SU-DHL-6 (cell line): ENCODE results near the gene RABL6.

Experiments used
- H2AFZ ChIP-seq: fragments of 200-600 bp; sonication (generic); 2 replicates; pipeline ENCODE4 v1.6.1; 2014; ENCODE audit warnings: low read depth, mild to moderate bottlenecking, moderate library complexity, mixed read lengths, antibody characterized with exemption, low read length; ENCODE audit not compliant: severe bottlenecking
- H3F3A ChIP-seq: fragments of 200-600 bp; shearing (Covaris generic); 2 replicates; pipeline ENCODE4 v1.6.0; 2016; ENCODE audit warnings: antibody characterized with exemption, mild to moderate bottlenecking; ENCODE audit not compliant: insufficient read depth
- H3K27ac ChIP-seq: fragments of 200-600 bp; sonication (generic); 2 replicates; pipeline ENCODE4 v1.5.1; 2016; ENCODE audit warnings: low read depth, mild to moderate bottlenecking, low read length, moderate library complexity, mixed read lengths
- H3K27me3 ChIP-seq: fragments of 200-600 bp; sonication (generic), shearing (Covaris generic); 2 replicates; pipeline ENCODE4 v1.6.0; 2014; ENCODE audit warnings: mild to moderate bottlenecking, low read length
- H3K36me3 ChIP-seq: fragments of 200-600 bp; sonication (generic); 2 replicates; pipeline ENCODE4 v1.6.1; 2014; ENCODE audit warnings: mild to moderate bottlenecking, low read length, mixed read lengths
- H3K4me2 ChIP-seq: fragments of 300-600, 200-600 bp; shearing (Covaris generic), sonication (generic); 2 replicates; pipeline ENCODE4 v1.6.0; 2014; ENCODE audit warnings: low read length, low read depth, mild to moderate bottlenecking; ENCODE audit not compliant: poor library complexity, severe bottlenecking
- H3K4me3 ChIP-seq: fragments of 200-600 bp; sonication (generic); 2 replicates; pipeline ENCODE4 v1.5.1; 2014; ENCODE audit warnings: antibody characterized with exemption, low read length, mild to moderate bottlenecking, mixed read lengths; ENCODE audit not compliant: insufficient read depth, poor library complexity, severe bottlenecking
- H3K79me2 ChIP-seq: fragments of 200-600 bp; sonication (generic); 2 replicates; pipeline ENCODE4 v1.6.1; 2014; ENCODE audit warnings: mild to moderate bottlenecking, low read length, moderate library complexity; ENCODE audit not compliant: insufficient read depth
- H3K9ac ChIP-seq: fragments of 200-600 bp; sonication (generic); 2 replicates; pipeline ENCODE4 v1.7.0; 2014; ENCODE audit warnings: mild to moderate bottlenecking, low read length
- H3K9me2 ChIP-seq: fragments of 200-600 bp; sonication (generic); replicated peaks from 2 replicates; pipeline ENCODE4 v1.6.1; 2014; ENCODE audit warnings: low read length; ENCODE audit not compliant: insufficient read depth
- H3K9me3 ChIP-seq: fragments of 200-600 bp; sonication (generic); 2 replicates; pipeline ENCODE4 v1.6.1; 2014; ENCODE audit warnings: low read length, mixed read lengths; ENCODE audit not compliant: insufficient read depth
- H4K20me1 ChIP-seq: fragments of 200-600 bp; sonication (generic); 2 replicates; pipeline ENCODE4 v1.6.1; 2014; ENCODE audit warnings: low read depth, mild to moderate bottlenecking, antibody characterized with exemption, low read length, moderate library complexity, mixed read lengths
- EZH2phosphoT487 ChIP-seq: fragments of 200-600 bp; sonication (generic), shearing (Covaris generic); conservative IDR thresholded peaks from 2 replicates; pipeline ENCODE4 v1.6.1; 2018; ENCODE audit warnings: mild to moderate bottlenecking, antibody characterized with exemption, low read length, moderate library complexity, mixed read lengths
- TF ChIP-seq, protein P1 (sequence below): fragments of 200-600 bp; sonication (generic); IDR thresholded peaks from one replicate; pipeline ENCODE4 v1.5.1; 2017; ENCODE audit warnings: antibody characterized with exemption, mild to moderate bottlenecking, low read length, moderate library complexity; ENCODE audit not compliant: insufficient read depth, poor library complexity, severe bottlenecking

Gene RABL6

GRCh38 chr9:136853596-136854112 lies 45.9 kb downstream of the RABL6 start:
- H3K36me3 ChIP-seq: no peaks in the 10 kb centered on the region
- H3K27me3 ChIP-seq: no peaks in the 10 kb centered on the region
- H4K20me1 ChIP-seq: no peaks in the 10 kb centered on the region
- H3F3A ChIP-seq: no peaks in the 10 kb centered on the region
- H3K4me3 ChIP-seq: no peak overlapping the region
- no peaks in the 10 kb centered on the region for H3K79me2 ChIP-seq
- no peak overlapping the region for H3K4me2 ChIP-seq
- H3K9ac ChIP-seq: no peak overlapping the region
- H3K27ac ChIP-seq: no peak overlapping the region
- H3K9me2 ChIP-seq: no peaks in the 10 kb centered on the region
- no peak overlapping the region for H2AFZ ChIP-seq
- no peaks in the 10 kb centered on the region for H3K9me3 ChIP-seq
- no peak for TF ChIP-seq EZH2phosphoT487
- TF ChIP-seq, protein P1, sequence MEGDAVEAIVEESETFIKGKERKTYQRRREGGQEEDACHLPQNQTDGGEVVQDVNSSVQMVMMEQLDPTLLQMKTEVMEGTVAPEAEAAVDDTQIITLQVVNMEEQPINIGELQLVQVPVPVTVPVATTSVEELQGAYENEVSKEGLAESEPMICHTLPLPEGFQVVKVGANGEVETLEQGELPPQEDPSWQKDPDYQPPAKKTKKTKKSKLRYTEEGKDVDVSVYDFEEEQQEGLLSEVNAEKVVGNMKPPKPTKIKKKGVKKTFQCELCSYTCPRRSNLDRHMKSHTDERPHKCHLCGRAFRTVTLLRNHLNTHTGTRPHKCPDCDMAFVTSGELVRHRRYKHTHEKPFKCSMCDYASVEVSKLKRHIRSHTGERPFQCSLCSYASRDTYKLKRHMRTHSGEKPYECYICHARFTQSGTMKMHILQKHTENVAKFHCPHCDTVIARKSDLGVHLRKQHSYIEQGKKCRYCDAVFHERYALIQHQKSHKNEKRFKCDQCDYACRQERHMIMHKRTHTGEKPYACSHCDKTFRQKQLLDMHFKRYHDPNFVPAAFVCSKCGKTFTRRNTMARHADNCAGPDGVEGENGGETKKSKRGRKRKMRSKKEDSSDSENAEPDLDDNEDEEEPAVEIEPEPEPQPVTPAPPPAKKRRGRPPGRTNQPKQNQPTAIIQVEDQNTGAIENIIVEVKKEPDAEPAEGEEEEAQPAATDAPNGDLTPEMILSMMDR: no peak

DNA sequence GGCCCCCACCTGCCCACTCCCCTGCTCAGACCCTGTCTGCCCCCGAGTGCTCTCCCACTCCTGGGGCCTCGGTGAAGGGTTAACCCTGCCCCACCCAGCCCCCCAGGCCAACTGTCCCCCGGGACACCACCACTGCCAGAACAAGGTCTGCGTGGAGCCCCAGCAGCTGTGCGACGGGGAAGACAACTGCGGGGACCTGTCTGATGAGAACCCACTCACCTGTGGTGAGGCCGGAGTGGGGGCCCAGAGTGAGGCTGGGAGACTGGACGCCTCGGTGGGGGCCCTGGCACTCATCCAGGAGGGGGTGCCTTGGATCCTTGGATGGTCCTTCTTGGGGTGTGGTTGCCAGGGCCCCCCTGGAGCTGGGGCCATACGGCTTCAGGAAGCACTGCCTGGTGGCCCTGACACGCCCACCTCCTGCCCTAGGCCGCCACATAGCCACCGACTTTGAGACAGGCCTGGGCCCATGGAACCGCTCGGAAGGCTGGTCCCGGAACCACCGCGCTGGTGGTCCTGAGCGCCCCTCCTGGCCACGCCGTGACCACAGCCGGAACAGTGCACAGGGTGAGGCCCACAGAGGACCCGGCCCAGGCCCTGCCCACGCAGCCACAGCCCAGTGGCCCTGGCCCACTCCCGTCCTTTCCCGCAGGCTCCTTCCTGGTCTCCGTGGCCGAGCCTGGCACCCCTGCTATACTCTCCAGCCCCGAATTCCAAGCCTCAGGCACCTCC lies 46.5 kb downstream of the RABL6 start:
- TF ChIP-seq EZH2phosphoT487: no peak
- TF ChIP-seq, protein P1: no peak
- Histone ChIP-seq H3K9ac (no peak overlapping the region), H3K36me3 (no peaks in the 10 kb centered on the region), H3K4me3 (no peak overlapping the region), H2AFZ (no peak overlapping the region), H3K4me2 (no peak overlapping the region), H3K79me2 (no peaks in the 10 kb centered on the region), H4K20me1 (no peaks in the 10 kb centered on the region), H3K9me2 (no peaks in the 10 kb centered on the region), H3K27ac (no peak overlapping the region), H3F3A (no peaks in the 10 kb centered on the region), H3K27me3 (no peaks in the 10 kb centered on the region), H3K9me3 (no peaks in the 10 kb centered on the region)

- no peak for TF ChIP-seq EZH2phosphoT487
- TF ChIP-seq, protein P1: no peak
- no peaks in the 10 kb centered on the region for H4K20me1 ChIP-seq
- no peaks in the 10 kb centered on the region for H3K9me2 ChIP-seq
- no peak overlapping the region for H3K9ac ChIP-seq
- no peaks in the 10 kb centered on the region for H3K79me2 ChIP-seq
- H3K27me3 ChIP-seq: no peaks in the 10 kb centered on the region
- H3F3A ChIP-seq: no peaks in the 10 kb centered on the region
- H3K4me2 ChIP-seq: no peak overlapping the region
- H3K27ac ChIP-seq: no peak overlapping the region
- H3K9me3 ChIP-seq: no peaks in the 10 kb centered on the region
- H3K4me3 ChIP-seq: no peak overlapping the region
- no peaks in the 10 kb centered on the region for H3K36me3 ChIP-seq
- H2AFZ ChIP-seq: no peak overlapping the region
Measured at GRCh38 chr9:136854842-136855460, 47.2 kb downstream of the RABL6 start.
